K562 (cell line): ENCODE measurements around the gene STPG4. TPM values are rescaled to one million over a fixed set of nuclear protein-coding genes. Genes with fewer than 3 reads are reported as not detected.
A peak's percentile ranks its signal among the peaks of the same experiment; 100 is the strongest.

Source experiments
- ATAC-seq: fragments of 200-7000 bp; cut with Tn5 transposase; 3 replicates; pipeline ENCODE4 v1.9.1; 2020; ENCODE audit warnings: moderate library complexity
- BruUV-seq: library from RNA; stranded (reverse); fragments of 400-500 nt; replicated peaks from 2 replicates; lab custom pipeline; 2021; lab: Mats Ljungman, UMichigan
- CTCF ChIA-PET: fragments of 300-600 bp; formaldehyde crosslinking; extraction: SDS; loops from one replicate; lab custom pipeline; 2021; ENCODE audit warnings: low intra/inter-chr PET ratio; lab: Yijun Ruan, JAX
- POLR2A ChIA-PET: fragments of 300-600, 350-650 bp; sonication (Branson Sonifier 250); formaldehyde crosslinking; extraction: SDS; loops from one replicate; lab custom pipeline; 2021; ENCODE audit warnings: antibody characterized with exemption, inconsistent platforms; lab: Yijun Ruan, JAX
- DNase-seq, 4 experiments: peaks; one replicate each; pipeline versions ENCODE4 v3.0.0 to v3.0.0-alpha.2; 2011 to 2018; ENCODE audit warnings: low spot score in 3 of 4, mixed read lengths in 3 of 4; ENCODE audit errors: extremely low read depth in 1 of 4
- FAIRE-seq: peaks from 2 replicates; lab custom pipeline; 2011; peaks lifted over from hg19 to GRCh38; lab: Jason Lieb, UNC
- H2AFZ ChIP-seq: 2 replicates; pipeline ENCODE4 v1.6.0; 2011; ENCODE audit warnings: low read depth, low read length, control low read depth, inconsistent platforms
- H3K27ac ChIP-seq: fragments of 200-600 bp; 3 replicates; pipeline ENCODE4 v1.8.0; 2011; ENCODE audit warnings: low read depth, mild to moderate bottlenecking, control low read depth, inconsistent platforms, low read length, moderate library complexity, mixed read lengths; ENCODE audit errors: extremely low read depth
- H3K27me3 ChIP-seq, 2 experiments: fragments of 300-600 bp in 1 of 2; 2 replicates in 1 of 2; 3 replicates in 1 of 2; pipeline versions ENCODE4 v1.6.0 to v1.8.0; 2011; ENCODE audit warnings: inconsistent platforms in 2 of 2, low read length in 2 of 2, mild to moderate bottlenecking in 1 of 2, mixed read lengths in 1 of 2, moderate library complexity in 1 of 2; ENCODE audit not compliant: control insufficient read depth in 2 of 2, insufficient read depth in 2 of 2
- H3K36me3 ChIP-seq: fragments of 300-600 bp; 3 replicates; pipeline ENCODE4 v1.8.0; 2011; ENCODE audit warnings: mild to moderate bottlenecking, low read length, inconsistent platforms; ENCODE audit not compliant: control insufficient read depth, insufficient read depth
- H3K4me1 ChIP-seq, 2 experiments: fragments of 200-600 bp in 1 of 2; replicated peaks in 1 of 2; 2 replicates in 1 of 2; 3 replicates in 1 of 2; pipeline versions ENCODE4 v1.5.1 to v1.8.0; 2011; ENCODE audit warnings: inconsistent platforms in 2 of 2, low read length in 2 of 2, mild to moderate bottlenecking in 1 of 2, mixed read lengths in 1 of 2, moderate library complexity in 1 of 2; ENCODE audit not compliant: control insufficient read depth in 2 of 2, insufficient read depth in 2 of 2
- H3K4me2 ChIP-seq: 2 replicates; pipeline ENCODE4 v1.6.1; 2011; ENCODE audit warnings: low read length, control low read depth, inconsistent platforms, mixed read lengths; ENCODE audit not compliant: insufficient read depth
- H3K4me3 ChIP-seq: fragments of 200-600 bp; sonication (generic), shearing (Covaris generic); 2 replicates; pipeline ENCODE4 v1.5.1; 2016; ENCODE audit warnings: control low read depth, inconsistent platforms
- H3K79me2 ChIP-seq: fragments of 200-600 bp; 3 replicates; pipeline ENCODE4 v1.8.0; 2011; ENCODE audit warnings: low read length, inconsistent platforms; ENCODE audit not compliant: control insufficient read depth, insufficient read depth
- H3K9ac ChIP-seq, 2 experiments: 2 replicates each; pipeline versions ENCODE4 v1.6.0 to v1.6.1; 2011; ENCODE audit warnings: low read depth in 2 of 2, low read length in 2 of 2, control low read depth in 1 of 2, inconsistent platforms in 1 of 2, mild to moderate bottlenecking in 1 of 2, mixed read lengths in 1 of 2; ENCODE audit not compliant: insufficient read depth in 1 of 2
- H3K9me1 ChIP-seq: one replicate; pipeline ENCODE4 v1.6.0; 2011; ENCODE audit warnings: inconsistent platforms, mild to moderate bottlenecking, low read length, moderate library complexity; ENCODE audit not compliant: control insufficient read depth, insufficient read depth
- H3K9me3 ChIP-seq: replicated peaks from 2 replicates; pipeline ENCODE4 v1.5.1; 2011; ENCODE audit warnings: low read depth, low read length, inconsistent platforms; ENCODE audit not compliant: control insufficient read depth, insufficient read depth
- H4K20me1 ChIP-seq: replicated peaks from 2 replicates; pipeline ENCODE4 v1.6.1; 2011; ENCODE audit warnings: low read length, inconsistent platforms, mixed read lengths; ENCODE audit not compliant: control insufficient read depth, insufficient read depth
- BHLHE40 ChIP-seq: IDR thresholded peaks from 2 replicates; pipeline ENCODE4 v1.6.1; 2011; ENCODE audit warnings: low read length, improper control_type of control experiment
- CBFA2T2 ChIP-seq: fragments of 450-650 bp; conservative IDR thresholded peaks from 2 replicates; pipeline ENCODE4 v1.6.1; 2017; ENCODE audit warnings: mild to moderate bottlenecking
- DACH1 ChIP-seq: fragments of 450-650 bp; IDR thresholded peaks from 2 replicates; pipeline ENCODE4 v1.6.1; 2018; ENCODE audit not compliant: partially characterized antibody
- DDX20 ChIP-seq: fragments of 450-650 bp; IDR thresholded peaks from 2 replicates; pipeline ENCODE4 v1.6.1; 2016; ENCODE audit warnings: missing genetic modification characterization, low read depth, mild to moderate bottlenecking, missing compliant biosample characterization, moderate library complexity
- ETS2 ChIP-seq: IDR thresholded peaks from 2 replicates; pipeline ENCODE4 v1.6.1; 2016; ENCODE audit warnings: borderline replicate concordance, missing genetic modification characterization, mild to moderate bottlenecking, moderate library complexity, missing compliant biosample characterization; ENCODE audit not compliant: poor library complexity, severe bottlenecking
- RBM15 ChIP-seq: fragments of 200-400 bp; formaldehyde crosslinking; IDR thresholded peaks from 2 replicates; pipeline ENCODE4 v1.6.1; 2018; ENCODE audit warnings: mild to moderate bottlenecking, low read length, moderate library complexity; ENCODE audit not compliant: insufficient read depth
- RFX1 ChIP-seq: fragments of 450-650 bp; IDR thresholded peaks from 2 replicates; pipeline ENCODE4 v1.6.1; 2016; ENCODE audit warnings: mild to moderate bottlenecking, moderate library complexity
- TEAD1 ChIP-seq, 2 experiments: fragments of 450-650 bp in 1 of 2; sonication (generic) in 1 of 2; formaldehyde crosslinking; IDR thresholded peaks; 2 replicates each; pipeline versions ENCODE4 v1.4.0 to v1.8.0; 2020 to 2022; ENCODE audit warnings: mild to moderate bottlenecking in 2 of 2, missing genetic modification reagents in 1 of 2
- TFAP4 ChIP-seq: sonication (generic); formaldehyde crosslinking; IDR thresholded peaks from 2 replicates; pipeline ENCODE4 v1.8.0; 2022; ENCODE audit warnings: missing genetic modification reagents, mild to moderate bottlenecking, moderate library complexity, borderline replicate concordance
- XRCC4 ChIP-seq: IDR thresholded peaks from one replicate; pipeline ENCODE4 v1.6.1; 2011; ENCODE audit not compliant: insufficient read depth, insufficient read length; ENCODE audit errors: extremely low read depth
- ZNF347 ChIP-seq: fragments of 450-650 bp; formaldehyde crosslinking; IDR thresholded peaks from 2 replicates; pipeline ENCODE4 v1.4.0; 2020; ENCODE audit warnings: low read depth, mild to moderate bottlenecking, moderate library complexity
- WGBS: fragments of 100-300 bp; shearing (Covaris generic); methylation state at CpG from one replicate; pipeline ENCODE4 v1.1.6; 2016; ENCODE audit warnings: low coverage, mixed read lengths; ENCODE audit not compliant: insufficient coverage; ENCODE audit errors: missing lambda C conversion rate; 5-methylcytosine and 5-hydroxymethylcytosine counted together
- in situ Hi-C: fragments of 300-500 bp; cut with MboI; formaldehyde crosslinking; loops from 4 replicates; pipeline ENCODE4 v1.15.0; 2018; ENCODE audit warnings: inconsistent platforms, mixed read lengths
- intact Hi-C: fragments of 100-400 bp; cut with micrococcal nuclease; formaldehyde crosslinking; loops from 2 replicates; pipeline ENCODE4 v1.14.2; 2022
- polyA plus RNA-seq, 8 experiments: library from polyadenylated mRNA; depleted of rRNA in 4 of 8; stranded (reverse) in 5 of 8; unstranded in 3 of 8; fragments of >200 nt; fragmentation: Nextera tagmentation in 2 of 8; fragmentation: Illumina TruSeq in 1 of 8; extraction: Ambion mirVana in 2 of 8; extraction: Trizol in 1 of 8; gene quantifications; 2 replicates each; pipeline versions ENCODE4 v1.2.1 to v1.2.3, GENCODE V29; 2011 to 2014; ENCODE audit warnings: inconsistent platforms in 1 of 8, missing spikeins in 1 of 8
- total RNA-seq, 7 experiments: library from RNA; depleted of rRNA in 6 of 7; stranded (reverse); fragments of >200 nt in 6 of 7; fragmentation: Illumina TruSeq in 2 of 7; extraction: Trizol in 2 of 7; gene quantifications; 2 replicates each; pipeline versions ENCODE4 v1.2.1 to v1.2.3, GENCODE V29; 2011 to 2021; ENCODE audit warnings: low replicate concordance in 1 of 7
- TF ChIP-seq, protein P1 (sequence below): sonication (generic); formaldehyde crosslinking; IDR thresholded peaks from 2 replicates; pipeline ENCODE4 v1.8.0; 2023; ENCODE audit warnings: mild to moderate bottlenecking, missing genetic modification reagents

STPG4 gene
- total and polyA plus RNA-seq, 9 of the 15 experiments (the other 6 are each of a cell fraction or from before 2014, with no cell fraction given): 0.10 to 0.68 (median 0.22) TPM; not detected in 6

GRCh38 chr2:47046271-47046670 lies 108.8 kb downstream of the STPG4 start:
- Histone ChIP-seq H3K27me3 (no peaks in the 10 kb centered on the region), H3K4me1 (peaks cover 0 to 6% of the 10 kb centered on the region in 2 experiments; a peak in 4 of 5 replicates), H3K9me3 (no peaks in the 10 kb centered on the region), H2AFZ (no peak overlapping the region), H3K79me2 (no peaks in the 10 kb centered on the region), H3K36me3 (peaks cover 11% of the 10 kb centered on the region; the same call in 2 of the 3 replicates), H3K4me3 (no peak overlapping the region), H4K20me1 (peaks cover 3% of the 10 kb centered on the region; the same call in 1 of the 2 replicates), H3K27ac (no peak overlapping the region), H3K9me1 (no peaks in the 10 kb centered on the region), H3K4me2 (no peak overlapping the region), H3K9ac (peak overlapping the region in 1 of 2 experiments; percentile 53; a peak in 1 of 4 replicates)
- ATAC-seq: peak; percentile 22; the same call in 2 of the 3 replicates
- no peak for DNase-seq
- 53% methylated on average over 5 of the region's 5 CpGs for WGBS
- FAIRE-seq: no peak
- in situ Hi-C loops (no loop called here), intact Hi-C loops (no loop called here)
- no peak for TF ChIP-seq ZNF347
- TF ChIP-seq ETS2 (tag): no peak
- TF ChIP-seq DACH1: no peak
- TF ChIP-seq RBM15: no peak
- TF ChIP-seq CBFA2T2: no peak
- TF ChIP-seq TFAP4 (CRISPR knock-in tag): peak; percentile 76; the same call in 1 of the 2 replicates
- no peak for TF ChIP-seq DDX20 (tag)
- TF ChIP-seq TEAD1 (CRISPR knock-in tag; IDR thresholded peaks at IDR 0.05): no peak
- no peak for TF ChIP-seq XRCC4
- TF ChIP-seq BHLHE40: no peak
- peak; percentile 68 for TF ChIP-seq RFX1
- TF ChIP-seq, protein P1, sequence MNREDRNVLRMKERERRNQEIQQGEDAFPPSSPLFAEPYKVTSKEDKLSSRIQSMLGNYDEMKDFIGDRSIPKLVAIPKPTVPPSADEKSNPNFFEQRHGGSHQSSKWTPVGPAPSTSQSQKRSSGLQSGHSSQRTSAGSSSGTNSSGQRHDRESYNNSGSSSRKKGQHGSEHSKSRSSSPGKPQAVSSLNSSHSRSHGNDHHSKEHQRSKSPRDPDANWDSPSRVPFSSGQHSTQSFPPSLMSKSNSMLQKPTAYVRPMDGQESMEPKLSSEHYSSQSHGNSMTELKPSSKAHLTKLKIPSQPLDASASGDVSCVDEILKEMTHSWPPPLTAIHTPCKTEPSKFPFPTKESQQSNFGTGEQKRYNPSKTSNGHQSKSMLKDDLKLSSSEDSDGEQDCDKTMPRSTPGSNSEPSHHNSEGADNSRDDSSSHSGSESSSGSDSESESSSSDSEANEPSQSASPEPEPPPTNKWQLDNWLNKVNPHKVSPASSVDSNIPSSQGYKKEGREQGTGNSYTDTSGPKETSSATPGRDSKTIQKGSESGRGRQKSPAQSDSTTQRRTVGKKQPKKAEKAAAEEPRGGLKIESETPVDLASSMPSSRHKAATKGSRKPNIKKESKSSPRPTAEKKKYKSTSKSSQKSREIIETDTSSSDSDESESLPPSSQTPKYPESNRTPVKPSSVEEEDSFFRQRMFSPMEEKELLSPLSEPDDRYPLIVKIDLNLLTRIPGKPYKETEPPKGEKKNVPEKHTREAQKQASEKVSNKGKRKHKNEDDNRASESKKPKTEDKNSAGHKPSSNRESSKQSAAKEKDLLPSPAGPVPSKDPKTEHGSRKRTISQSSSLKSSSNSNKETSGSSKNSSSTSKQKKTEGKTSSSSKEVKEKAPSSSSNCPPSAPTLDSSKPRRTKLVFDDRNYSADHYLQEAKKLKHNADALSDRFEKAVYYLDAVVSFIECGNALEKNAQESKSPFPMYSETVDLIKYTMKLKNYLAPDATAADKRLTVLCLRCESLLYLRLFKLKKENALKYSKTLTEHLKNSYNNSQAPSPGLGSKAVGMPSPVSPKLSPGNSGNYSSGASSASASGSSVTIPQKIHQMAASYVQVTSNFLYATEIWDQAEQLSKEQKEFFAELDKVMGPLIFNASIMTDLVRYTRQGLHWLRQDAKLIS (CRISPR knock-in tag): no peak
- BruUV-seq: no TSS peak
- POLR2A ChIA-PET: no interaction called here
- CTCF ChIA-PET: no interaction called here
